Stimulated activated CD4-positive, alpha-beta T cell treated with anti-CD3 and anti-CD28 coated beads, Interleukin-12 subunit alpha, Interleukin-12 subunit beta, amount 100 ng/mL, for 24 hours (primary cell): ENCODE data around the gene CROCC2.

ENCODE experiments used
- DNase-seq, 2 experiments: peaks; one replicate each; pipeline ENCODE4 v3.0.0-alpha.2; 2020; ENCODE audit warnings: low read depth in 2 of 2

Gene CROCC2

DNA sequence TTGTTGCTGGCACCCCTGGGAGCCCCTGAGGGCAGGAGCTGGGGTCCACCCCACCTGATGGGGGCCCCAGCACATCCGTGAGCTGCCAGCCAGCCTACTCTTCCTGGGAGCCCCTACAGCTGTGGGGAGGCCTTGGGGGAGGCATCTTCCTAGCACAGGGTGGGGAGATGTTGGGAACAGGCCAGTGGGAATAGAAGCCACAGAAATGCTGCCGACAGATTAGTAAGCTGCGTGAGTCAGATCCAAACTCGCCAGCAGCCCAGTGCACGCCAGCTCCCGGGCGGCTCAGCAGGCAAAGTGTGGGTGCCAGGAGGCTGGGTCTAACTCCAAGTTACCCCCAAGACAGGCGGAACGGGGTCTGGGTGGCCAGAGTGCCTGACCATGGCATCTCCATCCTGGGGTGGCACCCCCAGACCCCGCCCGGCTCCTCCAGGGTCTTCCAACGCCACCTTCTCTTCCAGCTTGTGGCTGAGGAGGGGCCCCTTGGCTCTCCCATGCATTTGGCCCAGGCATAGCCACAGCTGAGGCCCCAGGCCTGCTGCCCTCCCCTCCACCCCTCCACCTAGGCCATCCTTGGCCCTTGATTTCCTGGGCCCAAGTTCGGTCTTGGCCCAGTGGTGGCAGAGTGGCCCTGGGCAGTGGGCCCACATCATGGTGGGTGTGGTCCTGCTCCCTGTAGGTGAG lies 15.3 kb downstream of the CROCC2 start:
- DNase-seq, result no peak

DNA sequence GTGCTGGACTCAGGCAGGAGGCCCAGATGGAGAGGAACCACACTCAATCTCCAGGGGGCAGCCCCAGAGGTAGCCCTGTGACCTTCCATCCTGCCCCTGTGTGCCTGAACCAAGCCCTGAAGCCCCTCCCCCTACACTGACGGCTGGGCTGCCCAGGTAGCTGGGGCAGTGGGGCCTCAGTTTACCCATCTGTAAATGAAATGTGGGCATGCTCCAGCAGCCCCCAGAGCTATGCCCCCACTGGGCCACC lies 15.8 kb downstream of the CROCC2 start:
- no peak for DNase-seq

DNA sequence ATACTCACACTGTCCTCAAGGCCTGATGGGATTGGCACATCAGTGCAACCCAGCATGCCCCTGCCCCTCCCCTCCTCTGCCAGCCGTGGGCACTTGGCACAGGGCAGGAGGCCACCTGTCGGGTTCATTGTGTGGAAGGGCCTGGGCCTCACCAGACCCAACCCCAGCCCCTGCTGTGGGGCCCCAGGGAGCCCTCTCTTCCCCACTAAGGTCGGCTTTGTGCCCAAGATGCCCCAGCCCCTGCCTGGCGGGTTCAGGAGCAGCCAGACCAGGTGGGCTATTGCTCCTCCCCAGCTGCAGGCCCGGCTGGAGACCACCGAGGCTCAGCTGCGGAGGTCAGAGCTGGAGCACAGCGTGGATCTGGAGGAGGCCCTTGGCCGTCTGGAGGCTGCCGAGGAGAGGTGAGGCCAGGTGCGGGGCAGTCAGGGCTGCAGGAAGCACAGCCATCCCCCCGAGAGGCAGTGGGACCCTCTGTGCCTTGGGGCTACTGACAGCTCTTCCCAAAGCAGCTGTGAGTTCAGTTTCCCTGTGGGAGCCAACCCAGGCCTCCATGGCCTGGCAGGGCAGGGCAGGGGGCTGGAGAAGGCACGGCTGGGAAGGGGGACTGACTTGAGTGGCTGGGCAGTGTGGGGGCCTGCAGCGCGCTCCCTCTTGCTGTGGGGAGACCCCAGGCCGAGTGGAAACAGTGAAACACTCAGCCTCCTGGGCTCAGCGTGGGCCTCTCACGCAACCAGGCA lies 16.3 kb downstream of the CROCC2 start:
- DNase-seq, result no peak

DNA sequence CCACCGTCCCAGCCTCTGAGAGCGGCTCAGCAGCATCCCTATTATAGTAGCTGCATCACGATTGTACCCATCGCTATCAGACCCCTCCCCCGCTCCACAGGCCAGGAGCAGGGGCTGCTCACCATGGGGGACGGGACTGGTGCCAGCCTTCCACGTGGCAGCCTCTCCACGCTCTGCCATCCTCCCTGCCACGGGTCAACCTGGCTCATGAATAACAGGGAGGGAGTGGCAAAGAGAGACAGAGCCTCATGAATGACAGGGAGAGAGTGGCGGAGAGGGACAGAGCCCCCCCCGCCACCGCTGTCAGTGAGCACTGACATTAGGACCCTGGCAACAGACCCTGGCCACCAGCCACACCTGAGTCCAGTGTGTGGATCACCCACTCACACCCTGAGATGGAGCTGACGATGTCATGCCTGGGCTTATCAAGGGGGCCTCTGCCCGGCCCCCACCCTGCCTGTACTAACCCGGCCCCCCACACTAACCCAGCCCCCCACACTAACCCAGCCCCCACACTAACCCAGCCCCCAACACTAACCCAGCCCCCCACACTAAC lies 16.9 kb downstream of the CROCC2 start:
- DNase-seq, result no peak

DNA sequence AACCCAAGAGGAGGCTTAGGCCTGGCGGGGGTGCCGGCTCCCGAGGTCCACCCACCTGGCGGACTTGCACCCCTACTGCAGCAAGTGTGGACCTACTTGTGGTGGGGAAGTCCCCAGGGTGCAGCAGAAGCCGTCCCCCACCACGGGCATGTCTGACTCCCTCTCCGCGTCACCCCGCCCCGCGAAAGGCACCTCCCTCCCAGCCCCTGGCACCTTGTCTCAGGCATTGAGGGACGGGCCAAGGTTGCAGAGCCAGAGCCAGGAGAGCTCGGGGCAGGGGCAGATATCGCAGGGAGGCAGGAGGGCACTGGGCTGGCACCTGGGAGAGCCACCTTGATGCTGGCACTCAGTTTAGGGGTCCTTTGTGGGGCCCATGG lies 19.0 kb downstream of the CROCC2 start:
- DNase-seq, result no peak

DNA sequence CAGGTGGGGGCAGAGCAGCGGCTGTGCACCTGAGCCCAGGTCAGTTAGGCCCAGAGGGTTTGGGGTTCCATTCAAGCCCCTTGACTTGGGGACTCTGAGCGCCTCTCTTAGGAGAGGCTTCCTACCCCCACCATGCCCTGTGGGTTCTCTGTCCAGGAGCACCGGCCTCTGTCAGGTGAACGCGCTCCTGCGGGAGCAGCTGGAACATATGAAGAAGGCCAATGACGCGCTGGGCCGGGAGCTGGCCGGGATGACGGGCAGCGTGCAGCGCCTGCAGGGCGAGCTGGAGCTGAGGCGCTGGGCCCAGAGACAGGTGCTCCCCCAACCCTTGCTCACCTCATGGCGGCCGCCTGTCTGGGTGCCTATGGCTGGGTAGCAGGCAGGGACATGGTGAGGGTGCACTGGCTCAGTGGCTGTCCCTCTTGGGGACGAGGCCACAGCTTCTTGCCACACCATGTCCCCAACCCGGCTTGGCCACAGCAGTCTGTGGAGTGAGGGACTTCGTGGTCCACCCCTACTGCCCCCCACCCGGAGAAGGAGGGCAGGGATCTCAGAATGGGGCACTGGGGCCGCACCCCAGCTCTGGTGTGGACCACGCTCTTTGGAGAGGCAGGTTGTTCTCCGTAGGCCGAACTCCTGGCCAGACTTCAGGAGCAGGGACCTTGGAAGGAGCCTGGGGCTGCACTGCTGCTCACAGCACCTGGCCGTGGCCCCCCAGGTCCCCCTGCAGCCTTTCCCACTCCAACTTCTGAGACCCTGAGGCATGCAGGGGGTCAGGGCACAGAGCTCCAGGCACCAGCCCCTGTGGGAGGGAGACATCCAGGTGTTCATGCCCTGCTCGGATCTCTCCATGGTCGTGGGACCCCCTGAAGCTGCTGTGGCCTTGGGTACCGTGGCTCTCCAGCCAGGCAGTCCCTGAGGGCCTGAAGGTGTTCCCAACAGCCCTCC lies 19.7 kb downstream of the CROCC2 start:
- DNase-seq, result no peak

DNA sequence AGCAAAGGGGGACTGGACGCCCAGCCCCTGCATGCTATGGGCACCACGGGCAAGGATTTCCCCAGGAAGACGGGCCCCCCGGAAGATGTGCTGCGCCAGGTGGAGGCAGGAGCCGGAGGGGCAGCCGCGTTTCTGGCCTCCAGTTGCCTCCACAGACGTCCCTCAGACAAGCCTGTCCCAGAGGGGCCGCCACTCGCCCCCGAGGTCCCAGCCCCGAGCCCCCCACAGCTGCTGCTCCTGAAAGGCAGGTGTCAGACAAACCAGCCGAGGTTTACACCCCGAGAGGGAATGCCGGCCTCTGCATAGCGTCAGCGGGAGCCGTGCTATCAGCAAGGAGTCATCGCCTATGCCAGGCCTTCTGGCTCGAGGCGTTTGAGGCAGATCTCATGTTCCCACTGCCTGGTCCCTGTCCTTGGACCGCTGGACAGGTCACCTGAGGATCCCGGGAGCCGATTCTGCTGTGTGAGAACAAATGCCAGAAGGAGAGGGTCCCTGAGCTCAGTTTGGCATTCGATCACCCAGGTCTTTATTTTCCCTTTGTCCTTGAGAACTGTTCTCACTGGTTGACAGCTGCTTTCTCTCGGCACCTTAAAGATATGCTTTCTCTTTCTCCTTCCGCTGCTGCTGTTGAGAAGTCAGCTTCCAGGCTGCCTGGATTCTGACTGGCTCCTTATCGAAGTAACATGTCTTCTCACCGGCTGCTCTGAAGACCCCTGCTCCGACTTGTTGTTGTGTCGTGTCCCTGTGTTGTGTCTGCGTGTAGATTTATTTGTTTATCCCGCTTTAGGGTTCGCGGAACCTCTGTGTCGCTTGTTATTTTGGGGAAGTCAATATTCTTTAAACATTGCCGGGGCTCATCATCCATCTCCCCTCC lies 20.6 kb downstream of the CROCC2 start:
- DNase-seq, result no peak

DNA sequence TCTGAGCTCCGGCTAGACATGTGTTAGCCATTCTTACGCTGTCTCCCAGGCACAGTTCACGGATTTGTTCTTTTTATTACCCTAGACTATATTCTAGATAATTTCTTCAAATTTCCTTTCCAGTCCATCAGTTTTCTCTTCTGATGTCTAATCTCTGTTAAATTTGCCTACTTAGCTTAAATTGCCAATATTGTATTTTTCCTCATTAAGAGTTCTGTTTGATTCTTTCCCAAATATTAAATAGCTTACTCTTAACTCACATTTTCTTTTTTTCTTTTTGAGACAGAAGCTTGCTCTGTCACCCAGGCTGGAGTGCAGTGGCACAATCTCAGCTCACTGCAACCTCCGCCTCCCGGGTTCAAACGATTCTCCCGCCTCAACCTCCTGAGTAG lies 21.2 kb downstream of the CROCC2 start:
- no peak for DNase-seq

DNA sequence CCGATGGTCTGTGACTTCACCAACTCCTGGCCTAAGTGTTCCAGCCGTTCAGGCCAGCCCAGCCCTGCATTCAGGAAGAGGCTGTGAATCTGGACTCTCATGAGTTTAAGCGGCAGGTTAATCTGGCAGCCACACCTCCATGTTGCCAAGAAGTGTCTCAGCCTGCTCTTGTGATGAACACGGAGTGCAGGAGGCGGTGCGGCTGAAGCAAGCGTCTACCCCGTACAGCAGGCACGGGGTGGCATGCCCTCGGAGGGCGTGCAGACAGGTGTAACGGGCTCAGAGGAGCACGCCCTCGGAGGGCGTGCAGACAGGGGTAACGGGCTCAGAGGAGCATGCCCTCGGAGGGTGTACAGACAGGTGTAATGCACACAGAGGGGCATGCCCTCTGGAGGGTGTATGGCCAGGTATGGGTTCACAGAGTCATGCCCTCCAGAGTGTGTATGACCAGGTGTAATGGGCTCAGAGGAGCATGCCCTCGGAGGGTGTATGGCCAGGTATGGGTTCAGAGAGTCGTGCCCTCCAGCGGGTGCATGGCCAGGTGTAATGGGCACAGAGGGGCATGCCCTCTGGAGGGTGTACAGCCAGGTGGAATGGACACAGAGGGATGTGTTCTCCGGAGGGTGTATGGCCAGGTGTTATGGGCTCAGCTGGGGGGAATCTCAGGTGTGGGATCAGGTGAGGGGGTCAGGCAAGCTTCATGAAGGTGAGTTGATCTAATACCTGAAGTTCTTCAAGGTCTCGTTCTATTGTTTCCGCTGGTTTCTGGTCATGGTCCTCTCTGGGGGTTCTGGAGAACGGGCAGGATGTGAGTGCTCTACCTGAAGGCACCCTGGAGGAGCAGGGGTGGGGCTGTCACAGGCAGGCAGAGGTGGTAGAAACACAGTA lies 22.6 kb downstream of the CROCC2 start:
- DNase-seq, result no peak

DNA sequence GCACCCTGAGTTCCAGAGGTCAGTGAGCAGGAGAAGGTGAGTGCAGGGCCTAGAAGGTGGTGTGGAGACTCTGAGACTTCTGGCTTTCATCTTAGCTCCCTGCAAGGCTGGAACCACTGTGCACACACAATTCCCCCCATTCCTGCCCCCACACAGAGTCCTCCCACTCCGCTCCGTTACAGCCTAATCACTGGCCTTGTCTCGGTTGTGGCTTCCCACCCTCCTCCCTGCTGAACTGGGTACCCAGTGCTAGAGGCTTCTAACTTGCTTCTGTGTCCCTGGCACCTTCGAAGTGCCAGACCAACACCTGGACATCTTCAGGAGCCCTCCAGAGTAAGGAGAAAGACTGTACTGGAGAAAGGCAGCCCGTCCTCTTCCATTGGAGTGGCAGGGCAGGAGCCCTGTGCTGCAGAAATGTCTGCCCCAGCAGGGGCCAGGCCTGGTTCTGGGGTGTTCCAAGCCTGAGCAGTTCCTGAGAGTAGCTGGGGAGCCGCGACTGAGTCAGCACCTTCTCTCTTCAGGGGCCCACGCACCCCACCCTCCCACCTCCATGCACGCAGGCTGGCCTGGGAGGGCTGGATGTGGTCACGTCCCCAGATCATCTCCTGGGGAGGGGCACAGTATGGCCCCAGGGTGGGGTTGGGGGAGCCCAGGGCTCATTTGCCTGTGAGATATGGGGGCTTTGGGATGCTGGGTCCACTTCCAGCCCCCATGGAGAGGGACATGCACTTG lies 23.4 kb downstream of the CROCC2 start:
- no peak for DNase-seq

DNA sequence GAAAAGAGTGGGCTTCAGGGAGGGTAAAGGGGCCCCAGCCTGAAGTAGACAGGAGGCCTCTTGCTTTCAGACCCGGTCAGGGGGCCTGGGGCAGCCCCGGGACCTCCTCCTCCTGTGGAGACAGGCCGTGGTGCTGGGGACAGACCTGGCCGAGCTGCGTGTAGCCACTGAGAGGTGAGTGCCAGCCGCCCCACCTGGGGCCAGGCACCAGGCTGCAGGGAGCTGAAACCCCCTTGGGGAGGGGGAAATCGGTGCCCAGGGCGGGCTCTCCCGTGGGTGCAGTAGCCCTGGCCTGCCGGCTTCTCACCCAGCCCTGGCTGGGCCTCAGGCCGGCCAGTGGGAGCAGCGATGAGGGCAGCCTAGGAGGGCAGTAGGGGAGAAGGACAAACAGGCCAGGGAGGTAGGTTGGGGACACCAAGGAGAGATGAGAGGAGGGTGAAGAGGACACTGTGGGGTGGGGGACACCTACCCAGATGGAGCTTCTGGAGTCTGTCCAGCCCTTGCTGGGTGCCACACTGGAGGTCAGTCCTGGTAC lies 24.0 kb downstream of the CROCC2 start:
- no peak for DNase-seq

DNA sequence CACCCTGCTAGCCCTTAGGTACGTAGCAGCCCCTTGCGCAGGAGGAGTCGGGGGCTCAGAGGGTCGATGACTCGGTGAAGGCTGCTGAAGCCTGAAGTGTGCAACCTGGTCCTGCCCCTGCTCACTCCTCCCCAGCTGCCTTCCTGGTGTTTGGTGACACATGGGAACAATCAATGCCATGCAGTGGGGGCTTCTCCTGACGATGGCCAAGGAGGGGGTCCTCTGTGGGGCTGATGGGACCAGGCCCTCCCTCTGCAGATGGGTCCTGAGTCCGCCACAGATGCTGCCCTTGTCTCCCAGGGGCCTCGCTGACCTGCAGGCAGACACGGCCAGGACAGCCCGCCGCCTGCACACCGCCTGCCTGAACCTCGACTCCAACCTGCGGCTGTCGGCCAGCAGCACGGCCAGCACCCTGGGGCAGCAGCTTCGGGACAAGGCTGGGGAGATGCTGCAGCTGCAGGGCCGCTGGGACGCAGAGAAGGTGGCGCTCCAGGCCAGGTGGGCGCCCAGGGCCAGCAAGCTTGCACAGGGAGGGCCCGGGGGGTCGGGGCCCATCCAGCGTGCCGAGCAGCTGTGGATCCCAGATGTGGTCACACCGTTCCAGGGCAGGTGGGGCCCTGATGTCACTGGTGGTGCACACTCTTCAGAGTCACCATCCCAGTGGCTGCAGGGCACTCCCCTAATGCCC lies 24.6 kb downstream of the CROCC2 start:
- no peak for DNase-seq

DNA sequence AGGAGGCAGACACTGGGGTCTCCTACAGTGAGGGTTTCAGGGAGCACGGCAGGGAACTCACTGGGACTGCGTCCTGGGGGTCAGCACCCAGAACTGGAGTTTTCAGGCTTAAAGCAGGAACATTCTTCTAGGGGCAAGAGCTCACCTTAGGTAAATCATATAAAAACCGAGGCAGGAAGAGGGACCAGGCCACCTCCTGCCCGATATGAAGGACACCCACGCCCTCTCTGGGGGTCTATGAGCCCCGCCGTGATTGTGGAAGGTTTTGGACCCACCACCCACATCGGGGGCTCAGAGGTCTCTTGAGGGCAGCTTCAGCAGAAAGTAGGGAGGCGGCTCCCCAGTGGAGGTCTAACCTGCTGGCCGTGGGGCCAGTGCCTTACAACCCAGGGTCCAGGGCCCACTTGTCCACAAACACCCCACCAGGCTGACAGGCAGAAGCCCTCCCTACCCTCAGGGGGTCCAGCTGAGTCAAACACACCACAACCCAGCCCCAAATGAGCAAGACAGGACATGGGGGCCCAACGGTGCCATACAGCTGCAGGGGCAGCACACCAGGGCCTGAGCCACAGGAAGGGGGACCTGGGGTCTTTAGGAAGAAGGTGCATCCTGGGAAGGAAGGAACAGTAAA lies 25.3 kb downstream of the CROCC2 start:
- no peak for DNase-seq

DNA sequence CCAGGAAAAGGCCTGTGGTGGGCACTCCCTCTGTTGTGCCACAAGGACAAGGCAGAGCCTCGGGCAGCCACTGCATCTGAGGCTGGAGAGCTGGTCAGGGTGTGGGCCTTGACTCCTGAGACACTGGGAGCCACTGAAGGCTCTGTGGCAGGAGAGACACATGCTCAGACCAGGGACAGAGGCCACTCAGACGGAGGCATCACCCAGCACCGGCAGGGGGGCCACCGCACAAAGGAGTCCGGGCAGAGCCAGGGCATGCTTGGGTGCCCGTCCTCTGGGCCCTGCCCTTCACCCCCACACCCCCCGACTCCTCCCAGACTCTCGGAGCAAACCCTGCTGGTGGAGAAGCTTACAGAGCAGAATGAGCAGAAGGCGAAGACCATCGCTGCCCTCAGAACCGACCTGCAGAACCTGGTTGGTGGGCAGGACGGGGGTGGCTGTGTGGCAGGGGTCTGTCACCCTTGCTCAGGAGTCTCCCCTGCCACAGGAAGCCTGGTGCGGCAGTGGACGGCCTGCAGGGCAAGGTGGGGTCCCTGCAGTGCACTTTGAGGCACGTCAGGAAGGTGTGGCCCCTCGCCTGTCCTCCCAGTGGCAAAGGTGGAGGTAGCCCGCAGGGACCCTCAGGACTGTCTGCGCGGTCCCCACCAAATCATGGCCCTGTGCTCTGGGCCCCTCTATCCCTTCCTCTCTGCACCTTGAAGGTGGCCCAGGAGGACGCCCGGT lies 26.0 kb downstream of the CROCC2 start:
- DNase-seq, result no peak

DNA sequence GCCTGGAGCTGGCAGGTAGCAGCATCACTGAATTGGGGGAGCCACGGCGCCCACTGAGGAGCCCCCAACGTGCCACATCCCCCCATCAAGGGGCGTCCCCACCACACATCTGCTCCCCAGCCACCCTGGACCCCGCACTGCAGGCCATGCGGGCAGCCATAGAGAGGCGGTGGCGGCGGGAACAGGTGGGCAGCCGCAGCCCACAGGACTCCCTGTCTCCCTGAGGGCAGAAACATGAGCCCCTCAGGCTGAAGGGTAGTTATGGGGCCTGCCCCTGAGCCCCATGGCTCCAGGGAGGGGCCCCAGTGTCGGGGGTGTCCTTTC lies 26.6 kb downstream of the CROCC2 start:
- DNase-seq, result no peak

DNA sequence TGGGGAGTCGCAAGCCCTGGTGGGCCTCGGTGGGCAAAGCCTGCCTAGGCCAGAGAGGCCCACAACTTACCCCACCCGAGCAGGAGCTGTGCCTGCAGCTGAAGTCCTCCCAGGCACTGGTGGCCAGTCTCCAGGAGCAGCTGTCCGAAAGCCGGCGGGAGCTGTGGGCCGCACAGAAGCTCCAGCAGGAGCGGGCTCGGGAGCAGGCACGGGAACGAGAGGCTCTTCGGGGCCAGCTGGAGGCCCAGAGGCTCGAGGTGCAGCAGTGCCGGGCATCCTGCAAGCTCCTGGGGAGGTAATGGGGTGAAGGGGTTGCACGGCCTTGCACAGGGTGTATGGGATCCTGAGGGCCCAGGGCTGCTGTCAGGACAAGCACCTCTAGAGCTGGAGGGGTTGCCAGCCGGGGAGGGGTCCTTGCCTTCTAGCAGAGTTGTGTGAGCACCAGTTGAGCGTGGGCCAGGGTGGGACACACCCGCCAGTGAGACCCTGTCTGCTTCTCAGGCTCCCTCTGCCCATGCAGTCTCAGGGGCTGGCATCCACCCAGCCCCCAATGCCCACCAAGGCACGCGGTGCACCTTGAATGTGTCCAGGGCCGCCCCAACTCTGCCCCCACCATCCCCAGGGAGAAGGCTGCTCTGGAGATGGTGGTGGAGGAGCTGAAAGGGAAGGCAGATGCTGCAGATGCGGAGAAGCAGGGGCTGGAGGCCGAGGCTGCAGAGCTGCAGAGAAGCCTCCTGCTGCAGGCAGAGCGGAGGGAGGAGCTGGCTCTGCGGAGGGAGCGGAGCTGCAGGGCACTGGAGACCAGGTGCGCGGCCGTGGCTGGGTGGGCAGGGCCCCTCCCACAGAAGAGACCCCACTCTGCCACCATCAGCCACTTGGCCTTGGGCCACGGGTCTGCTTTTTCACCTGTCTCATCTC lies 27.2 kb downstream of the CROCC2 start:
- DNase-seq, result no peak
